HG03457 (cell line): ENCODE results near the gene FGGY.

Experiments
- ATAC-seq: cut with Tn5 transposase; IDR thresholded peaks from one replicate; pipeline ENCODE4 v1.9.1; 2021; ENCODE audit warnings: moderate number of reproducible peaks; ENCODE audit not compliant: unreplicated experiment

The FGGY gene

GRCh38 chr1:59314776-59315528 is 18.1 kb downstream of the FGGY start:
- ATAC-seq = no peak

GRCh38 chr1:59315529-59316463 is 18.9 kb downstream of the FGGY start:
- no peak for ATAC-seq

GRCh38 chr1:59316497-59317128 is 19.7 kb downstream of the FGGY start:
- ATAC-seq = peak; percentile 63

- ATAC-seq = no peak
These were observed 20.4 kb downstream of the FGGY start for GRCh38 chr1:59317343-59317742.

GRCh38 chr1:59317780-59318179 is 20.9 kb downstream of the FGGY start:
- ATAC-seq = no peak

GRCh38 chr1:59318271-59318860 is 21.5 kb downstream of the FGGY start:
- ATAC-seq = no peak

- no peak for ATAC-seq
These were observed 25.5 kb downstream of the FGGY start for GRCh38 chr1:59322394-59322793.

GRCh38 chr1:59322814-59323213 is 25.9 kb downstream of the FGGY start:
- ATAC-seq = no peak

- ATAC-seq = no peak
These were observed 27.0 kb downstream of the FGGY start for GRCh38 chr1:59323879-59324278.

GRCh38 chr1:59328353-59328752 is 31.5 kb downstream of the FGGY start:
- ATAC-seq = no peak

GRCh38 chr1:59329412-59330053 is 32.6 kb downstream of the FGGY start:
- no peak for ATAC-seq

- no peak for ATAC-seq
These were observed 35.1 kb downstream of the FGGY start for GRCh38 chr1:59331686-59332620.

- ATAC-seq = peak; percentile 46
These were observed 36.1 kb downstream of the FGGY start for GRCh38 chr1:59332983-59333382.

GRCh38 chr1:59333626-59334277 is 36.9 kb downstream of the FGGY start:
- no peak for ATAC-seq

GRCh38 chr1:59340411-59341307 is 43.8 kb downstream of the FGGY start:
- peak; percentile 80 for ATAC-seq

GRCh38 chr1:59342801-59343575 is 46.1 kb downstream of the FGGY start:
- ATAC-seq = no peak

- no peak for ATAC-seq
These were observed 46.6 kb downstream of the FGGY start for GRCh38 chr1:59343576-59343840.

GRCh38 chr1:59345221-59345620 is 48.3 kb downstream of the FGGY start:
- ATAC-seq = no peak
